GM23338 (cell line): ENCODE measurements around the gene CNDP2. TPM values are rescaled to one million over a fixed set of nuclear protein-coding genes. Genes with fewer than 3 reads are reported as not detected.

Experiments
- ATAC-seq: fragments of 200-7000 bp; cut with Tn5 transposase; 3 replicates; pipeline ENCODE4 v1.9.1; 2020
- DNase-seq: peaks from one replicate; pipeline ENCODE4 v3.0.0-alpha.2; 2015; ENCODE audit warnings: low spot score
- H2AFZ ChIP-seq: fragments of 200-600 bp; sonication (generic); 2 replicates; pipeline ENCODE4 v1.8.0; 2016; ENCODE audit warnings: antibody characterized with exemption, mild to moderate bottlenecking, moderate library complexity
- H3F3A ChIP-seq: fragments of 200-600 bp; sonication (generic); replicated peaks from 2 replicates; pipeline ENCODE4 v1.8.0; 2017; ENCODE audit warnings: antibody characterized with exemption, mixed run types, low read depth
- H3K27ac ChIP-seq: fragments of 200-600 bp; sonication (generic); 2 replicates; pipeline ENCODE4 v1.6.1; 2016; ENCODE audit warnings: low read depth
- H3K27me3 ChIP-seq: fragments of 200-600 bp; sonication (generic); 2 replicates; pipeline ENCODE4 v1.8.0; 2016; ENCODE audit warnings: mild to moderate bottlenecking, mixed run types, moderate library complexity; ENCODE audit not compliant: insufficient read depth
- H3K36me3 ChIP-seq: fragments of 200-600 bp; sonication (generic); 2 replicates; pipeline ENCODE4 v1.8.0; 2016; ENCODE audit warnings: mild to moderate bottlenecking; ENCODE audit not compliant: insufficient read depth
- H3K4me1 ChIP-seq: fragments of 200-600 bp; sonication (generic); 2 replicates; pipeline ENCODE4 v1.8.0; 2016; ENCODE audit warnings: mild to moderate bottlenecking, moderate library complexity; ENCODE audit not compliant: insufficient read depth
- H3K4me2 ChIP-seq: fragments of 200-600 bp; sonication (generic); 2 replicates; pipeline ENCODE4 v1.7.1; 2017; ENCODE audit warnings: mixed run types
- H3K4me3 ChIP-seq: fragments of 200-600 bp; sonication (generic); 2 replicates; pipeline ENCODE4 v1.6.1; 2016; ENCODE audit warnings: mixed run types
- H3K79me2 ChIP-seq: fragments of 200-600 bp; sonication (generic); replicated peaks from 2 replicates; pipeline ENCODE4 v1.8.0; 2017; ENCODE audit warnings: mild to moderate bottlenecking; ENCODE audit not compliant: insufficient read depth
- H3K9me2 ChIP-seq: fragments of 200-600 bp; sonication (generic); 2 replicates; pipeline ENCODE4 v1.8.0; 2017; ENCODE audit not compliant: insufficient read depth
- H4K20me1 ChIP-seq: fragments of 200-600 bp; sonication (generic); replicated peaks from 2 replicates; pipeline ENCODE4 v1.8.0; 2017; ENCODE audit warnings: mild to moderate bottlenecking; ENCODE audit not compliant: insufficient read depth
- H3K27ac Mint-ChIP-seq: 2 replicates; pipeline ENCODE4 v1.8.0; 2020; ENCODE audit warnings: inconsistent platforms, mild to moderate bottlenecking, moderate library complexity, mixed read lengths
- H3K27me3 Mint-ChIP-seq: 3 replicates; pipeline ENCODE4 v1.8.0; 2022; ENCODE audit warnings: low read depth, mild to moderate bottlenecking, moderate library complexity, mixed read lengths, inconsistent platforms; ENCODE audit not compliant: insufficient read depth, poor library complexity
- H3K36me3 Mint-ChIP-seq: 3 replicates; pipeline ENCODE4 v1.8.0; 2021; ENCODE audit warnings: low read depth, mild to moderate bottlenecking, inconsistent platforms, moderate library complexity, mixed read lengths
- H3K4me1 Mint-ChIP-seq: 3 replicates; pipeline ENCODE4 v1.8.0; 2020; ENCODE audit warnings: mild to moderate bottlenecking, inconsistent platforms, mixed read lengths
- H3K4me3 Mint-ChIP-seq: 3 replicates; pipeline ENCODE4 v1.8.0; 2021; ENCODE audit warnings: moderate library complexity, mild to moderate bottlenecking, inconsistent platforms, mixed read lengths
- H3K9me3 Mint-ChIP-seq: 3 replicates; pipeline ENCODE4 v1.8.0; 2020; ENCODE audit warnings: moderate library complexity, mild to moderate bottlenecking, inconsistent platforms, mixed read lengths
- EZH2 ChIP-seq: fragments of 200-600 bp; sonication (generic); IDR thresholded peaks from one replicate; pipeline ENCODE4 v1.8.0; 2017; ENCODE audit warnings: antibody characterized with exemption, mild to moderate bottlenecking, low read depth; ENCODE audit not compliant: unreplicated experiment
- NANOG ChIP-seq: IDR thresholded peaks from 2 replicates; pipeline ENCODE4 v1.6.1; 2016; ENCODE audit warnings: antibody characterized with exemption, borderline replicate concordance
- STAT1 ChIP-seq: IDR thresholded peaks from one replicate; pipeline ENCODE4 v1.6.1; 2016; ENCODE audit warnings: antibody characterized with exemption; ENCODE audit not compliant: unreplicated experiment
- ZNF331 ChIP-seq: fragments of 250-450 bp; sonication (Bioruptor Pico); IDR thresholded peaks from 2 replicates; pipeline ENCODE4 v1.5.0; 2020; ENCODE audit warnings: low read depth, mild to moderate bottlenecking, moderate library complexity
- ZNF462 ChIP-seq: fragments of 250-450 bp; sonication (Bioruptor Pico); IDR thresholded peaks from 2 replicates; pipeline ENCODE4 v1.5.0; 2020; ENCODE audit warnings: mild to moderate bottlenecking, moderate library complexity
- polyA plus RNA-seq: library from polyadenylated mRNA; unstranded; fragments of >200 nt; fragmentation: Nextera tagmentation; extraction: Ambion mirVana; gene quantifications from 2 replicates; pipeline ENCODE4 v1.2.1, GENCODE V29; 2016
- total RNA-seq: library from RNA; depleted of rRNA; stranded (reverse); fragments of >200 nt; shearing (Covaris generic); gene quantifications from 2 replicates; pipeline ENCODE4 v1.2.3, GENCODE V29; 2014
- TF ChIP-seq, protein P1 (sequence below): IDR thresholded peaks from 2 replicates; pipeline ENCODE4 v1.6.1; 2016; ENCODE audit warnings: antibody characterized with exemption

CNDP2 gene
- total and polyA plus RNA-seq, 2 experiments from 2014 or later, result 116 to 175 TPM

- H3K79me2 ChIP-seq, result peaks cover 12% of the 10 kb centered on the region; the same call in 1 of the 2 replicates
- H3K4me2 ChIP-seq, result no peak overlapping the region
- DNase-seq (no peak), ATAC-seq (no peak)
- no peak overlapping the region for H3K4me3 ChIP-seq
- peaks cover 43% of the 10 kb centered on the region for H3K36me3 ChIP-seq
- TF ChIP-seq, protein P1, sequence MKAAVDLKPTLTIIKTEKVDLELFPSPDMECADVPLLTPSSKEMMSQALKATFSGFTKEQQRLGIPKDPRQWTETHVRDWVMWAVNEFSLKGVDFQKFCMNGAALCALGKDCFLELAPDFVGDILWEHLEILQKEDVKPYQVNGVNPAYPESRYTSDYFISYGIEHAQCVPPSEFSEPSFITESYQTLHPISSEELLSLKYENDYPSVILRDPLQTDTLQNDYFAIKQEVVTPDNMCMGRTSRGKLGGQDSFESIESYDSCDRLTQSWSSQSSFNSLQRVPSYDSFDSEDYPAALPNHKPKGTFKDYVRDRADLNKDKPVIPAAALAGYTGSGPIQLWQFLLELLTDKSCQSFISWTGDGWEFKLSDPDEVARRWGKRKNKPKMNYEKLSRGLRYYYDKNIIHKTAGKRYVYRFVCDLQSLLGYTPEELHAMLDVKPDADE, result no peak
- no peak for TF ChIP-seq ZNF462 (CRISPR knock-in tag)
- no peak for TF ChIP-seq STAT1
- no peak for TF ChIP-seq NANOG
- no peak for TF ChIP-seq EZH2
- no peak for TF ChIP-seq ZNF331 (CRISPR knock-in tag)
- peaks cover 92% of the 10 kb centered on the region for H3K36me3 Mint-ChIP-seq
- H3K27ac Mint-ChIP-seq, result peak overlapping the region; percentile 65
- no peak overlapping the region for H2AFZ ChIP-seq
- H3K9me2 ChIP-seq, result no peaks in the 10 kb centered on the region
- no peak overlapping the region for H3K4me3 Mint-ChIP-seq
- peaks cover 2% of the 10 kb centered on the region for H3K27me3 Mint-ChIP-seq
- H3K9me3 Mint-ChIP-seq, result no peaks in the 10 kb centered on the region
- H3K4me1 ChIP-seq, result no peaks in the 10 kb centered on the region; the same call in 1 of the 2 replicates
- no peak overlapping the region for H3K27ac ChIP-seq
- H4K20me1 ChIP-seq, result peaks cover 14% of the 10 kb centered on the region
- no peaks in the 10 kb centered on the region for H3F3A ChIP-seq
- H3K4me1 Mint-ChIP-seq, result peaks cover 28% of the 10 kb centered on the region
- no peaks in the 10 kb centered on the region for H3K27me3 ChIP-seq
Observed at GRCh38 chr18:74507927-74508326, 11.8 kb downstream of the CNDP2 start.
